Stomach (tissue), 9 donors: ENCODE data around the gene SEC14L2. TPM values are rescaled to one million over a fixed set of nuclear protein-coding genes. Genes with fewer than 3 reads are reported as not detected.

Experiments
- DNase-seq, 2 donors: peaks; one replicate each; pipeline versions ENCODE4 v3.0.0 to v3.0.0-alpha.2; 2013 to 2019
- H3K27ac ChIP-seq, 5 donors: fragments of 200-600 bp in 4 of 5; sonication (generic) in 4 of 5; one replicate each; pipeline ENCODE4 v1.5.1; 2013 to 2019; ENCODE audit warnings: mild to moderate bottlenecking in 1 of 5, moderate library complexity in 1 of 5
- H3K27me3 ChIP-seq, 3 donors: fragments of 200-600 bp; sonication (generic); one replicate each; pipeline ENCODE4 v1.5.1; 2017 to 2019; ENCODE audit warnings: mixed run types in 1 of 3
- H3K36me3 ChIP-seq, 4 donors: fragments of 200-600 bp; sonication (generic); 1 replicate in 3 of 4; 2 replicates in 1 of 4; pipeline ENCODE4 v1.5.1; 2016 to 2019
- H3K4me1 ChIP-seq, 4 donors: fragments of 200-600 bp; sonication (generic); one replicate each; pipeline ENCODE4 v1.5.1; 2016 to 2019
- H3K4me3 ChIP-seq, 4 donors: fragments of 200-600 bp; sonication (generic) in 3 of 4; one replicate each; pipeline ENCODE4 v1.5.1; 2016 to 2019; ENCODE audit warnings: mild to moderate bottlenecking in 1 of 4
- H3K9me3 ChIP-seq, 4 donors: fragments of 200-600 bp; sonication (generic); one replicate each; pipeline ENCODE4 v1.5.1; 2016 to 2019
- EP300 ChIP-seq: sonication (generic); formaldehyde crosslinking; IDR thresholded peaks from one replicate; pipeline ENCODE4 v1.6.1; 2017; ENCODE audit warnings: antibody characterized with exemption
- POLR2A ChIP-seq, 4 donors: fragments of 450-650 bp; IDR thresholded peaks; one replicate each; pipeline ENCODE4 v1.6.1; 2016; ENCODE audit warnings: antibody characterized with exemption in 4 of 4, control low read depth in 2 of 4, mild to moderate bottlenecking in 1 of 4, moderate library complexity in 1 of 4
- POLR2AphosphoS5 ChIP-seq, 3 donors: sonication (generic); formaldehyde crosslinking; IDR thresholded peaks; one replicate each; pipeline ENCODE4 v1.6.1; 2016; ENCODE audit warnings: antibody characterized with exemption in 3 of 3
- WGBS, 5 donors: extraction: QIAGEN DNeasy Blood & Tissue Kit in 3 of 5; methylation state at CpG; one replicate each; pipeline versions ENCODE4 v1.1.5 to v1.1.7; 2013 to 2018; 5-methylcytosine and 5-hydroxymethylcytosine counted together
- intact Hi-C: fragments of 100-400 bp; cut with DNase I; formaldehyde crosslinking; loops from one replicate; pipeline ENCODE4 v1.15.1; 2023; ENCODE audit warnings: low total_unique reads
- polyA plus RNA-seq, 3 donors: library from polyadenylated mRNA; stranded (reverse); fragments of 200-250 nt; gene quantifications; one replicate each; pipeline ENCODE4 v1.2.3, GENCODE V29; 2013
- total RNA-seq, 5 donors: library from RNA; depleted of rRNA; stranded (reverse); fragments of >200 nt; gene quantifications; one replicate each; pipeline versions ENCODE4 v1.1.0 to v1.2.3, GENCODE V29; 2014 to 2016
- TF ChIP-seq, protein P1 (sequence below), 7 experiments: fragments of 450-650 bp in 4 of 7; fragments of 200-600 bp in 3 of 7; sonication (generic) in 3 of 7; IDR thresholded peaks; one replicate each; pipeline ENCODE4 v1.5.1; 2016 to 2019; ENCODE audit warnings: antibody characterized with exemption in 7 of 7, control low read depth in 2 of 7, mild to moderate bottlenecking in 1 of 7
- donor health status: healthy with polysubstance abuse.
- donor health status: Bipolar disorder and iron deficiency.
- donor health status: healthy.

SEC14L2 gene
- total and polyA plus RNA-seq, 8 donors, result 4.1 to 19.4 (median 10.1) TPM; not detected in 2

- Histone ChIP-seq H3K27me3 (no peaks in the 10 kb centered on the region), H3K9me3 (no peaks in the 10 kb centered on the region), H3K4me3 (peak overlapping the region; percentile 61 to 68 (median 66)), H3K4me1 (peaks cover 46 to 82% (median 77%) of the 10 kb centered on the region in 4 donors), H3K36me3 (peaks cover 0 to 26% (median 15%) of the 10 kb centered on the region in 4 donors), H3K27ac (peak overlapping the region; percentile 96 to 98 (median 98))
- no peak for DNase-seq
- 0 to 1% (median 0%) methylated on average over 29 to 45 of the region's 45 CpGs for WGBS, 5 donors
- TF ChIP-seq POLR2A (IDR thresholded peaks at IDR 0.05) (no peak), EP300 (no peak), POLR2AphosphoS5 (IDR thresholded peaks at IDR 0.05) (no peak)
- TF ChIP-seq, protein P1, sequence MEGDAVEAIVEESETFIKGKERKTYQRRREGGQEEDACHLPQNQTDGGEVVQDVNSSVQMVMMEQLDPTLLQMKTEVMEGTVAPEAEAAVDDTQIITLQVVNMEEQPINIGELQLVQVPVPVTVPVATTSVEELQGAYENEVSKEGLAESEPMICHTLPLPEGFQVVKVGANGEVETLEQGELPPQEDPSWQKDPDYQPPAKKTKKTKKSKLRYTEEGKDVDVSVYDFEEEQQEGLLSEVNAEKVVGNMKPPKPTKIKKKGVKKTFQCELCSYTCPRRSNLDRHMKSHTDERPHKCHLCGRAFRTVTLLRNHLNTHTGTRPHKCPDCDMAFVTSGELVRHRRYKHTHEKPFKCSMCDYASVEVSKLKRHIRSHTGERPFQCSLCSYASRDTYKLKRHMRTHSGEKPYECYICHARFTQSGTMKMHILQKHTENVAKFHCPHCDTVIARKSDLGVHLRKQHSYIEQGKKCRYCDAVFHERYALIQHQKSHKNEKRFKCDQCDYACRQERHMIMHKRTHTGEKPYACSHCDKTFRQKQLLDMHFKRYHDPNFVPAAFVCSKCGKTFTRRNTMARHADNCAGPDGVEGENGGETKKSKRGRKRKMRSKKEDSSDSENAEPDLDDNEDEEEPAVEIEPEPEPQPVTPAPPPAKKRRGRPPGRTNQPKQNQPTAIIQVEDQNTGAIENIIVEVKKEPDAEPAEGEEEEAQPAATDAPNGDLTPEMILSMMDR (IDR thresholded peaks at IDR 0.05), result no peak
- intact Hi-C loops, result no loop called here
These were observed 26.6 kb downstream of the SEC14L2 start for GRCh38 chr22:30423301-30423958.

DNA sequence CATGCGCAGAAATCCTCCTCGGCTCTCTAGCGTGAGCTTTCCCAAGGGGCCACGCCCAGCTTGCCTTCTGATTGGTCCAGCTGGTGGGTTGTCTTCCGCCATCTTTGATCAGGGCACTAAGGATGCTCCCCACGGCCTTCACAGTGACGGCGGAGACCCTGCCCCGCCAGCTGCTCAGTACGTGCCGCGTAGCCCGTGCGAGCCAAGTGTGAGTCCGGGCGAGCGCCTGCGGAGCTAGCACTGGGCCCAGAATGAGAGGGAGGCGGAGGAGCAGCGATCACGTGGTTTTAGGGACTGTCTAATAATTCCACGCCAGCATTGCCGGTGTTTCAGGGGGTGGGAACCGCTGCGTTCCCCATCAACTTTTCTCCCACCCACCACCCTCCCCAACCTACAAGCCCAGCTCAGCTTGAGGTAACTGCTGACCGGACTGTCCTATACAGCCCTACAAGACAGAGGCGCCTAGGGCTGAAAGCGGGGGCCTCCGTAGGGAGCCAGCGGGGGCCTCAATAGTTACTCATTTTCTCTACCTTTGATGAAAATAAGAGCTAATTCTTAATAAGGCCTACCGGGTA lies 27.2 kb downstream of the SEC14L2 start:
- peaks cover 0 to 26% (median 13%) of the 10 kb centered on the region in 4 donors for H3K36me3 ChIP-seq
- TF ChIP-seq EP300 (no peak), POLR2AphosphoS5 (IDR thresholded peaks at IDR 0.05) (peak; percentile 94 to 99 (median 96)), POLR2A (IDR thresholded peaks at IDR 0.05) (peak in 2 of 4 donors; percentile 64 to 80)
- TF ChIP-seq, protein P1 (IDR thresholded peaks at IDR 0.05), result peak in 1 of 7 experiments; percentile 20
- no peaks in the 10 kb centered on the region for H3K27me3 ChIP-seq
- 1 to 3% (median 2%) methylated on average over 14 to 31 of the region's 31 CpGs for WGBS, 5 donors
- intact Hi-C loops, result no loop called here
- H3K4me3 ChIP-seq, result peak overlapping the region; percentile 61 to 68 (median 66)
- peaks cover 44 to 76% (median 74%) of the 10 kb centered on the region in 4 donors for H3K4me1 ChIP-seq
- DNase-seq, result peak; percentile 99 to 100
- H3K9me3 ChIP-seq, result no peaks in the 10 kb centered on the region
- peak overlapping the region; percentile 96 to 98 (median 98) for H3K27ac ChIP-seq

DNA sequence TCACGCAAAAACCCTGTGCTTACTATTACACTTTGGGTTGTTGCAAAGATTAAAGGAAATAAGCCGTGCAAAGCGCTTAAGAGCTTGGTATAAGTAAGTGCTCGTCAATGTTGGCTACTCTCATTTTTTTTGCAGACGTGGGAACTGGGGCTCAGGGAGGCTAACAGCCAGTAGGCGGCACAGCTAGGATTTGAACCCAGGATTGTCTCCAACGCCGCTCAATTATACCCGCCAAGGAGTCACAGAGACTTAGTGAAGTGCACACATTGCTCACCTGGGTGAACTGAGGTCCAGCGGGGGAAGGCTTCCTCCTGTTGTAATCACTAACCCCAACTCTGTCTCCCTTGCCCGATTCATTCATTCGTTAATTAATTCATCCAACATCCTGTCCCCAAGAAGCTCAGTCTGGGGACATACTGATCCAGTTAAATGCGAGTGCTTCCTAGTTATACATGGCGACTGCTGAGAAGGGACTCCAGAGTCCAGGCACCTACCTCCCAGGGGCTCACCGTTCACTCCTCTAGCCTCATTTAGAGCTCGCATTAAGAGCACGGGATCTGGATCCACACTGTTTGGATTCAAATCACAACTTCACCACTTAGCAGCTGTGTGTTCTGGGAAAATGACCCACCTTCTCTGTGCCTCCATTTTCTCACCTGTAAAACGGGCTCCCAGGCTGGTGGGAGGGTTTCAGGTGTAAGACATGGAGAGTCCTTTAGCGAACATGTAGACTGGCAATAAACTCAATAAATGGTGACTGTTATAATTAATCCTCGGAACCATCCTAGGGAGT lies 27.9 kb downstream of the SEC14L2 start:
- Histone ChIP-seq H3K27me3 (no peaks in the 10 kb centered on the region), H3K4me1 (peaks cover 44 to 69% (median 68%) of the 10 kb centered on the region in 4 donors), H3K9me3 (no peaks in the 10 kb centered on the region), H3K4me3 (peak overlapping the region; percentile 61 to 68 (median 66)), H3K36me3 (peaks cover 0 to 19% (median 10%) of the 10 kb centered on the region in 4 donors), H3K27ac (peak overlapping the region; percentile 96 to 98 (median 98))
- DNase-seq, result peak in 1 of 2 donors; percentile 49
- WGBS, 5 donors, result 33 to 39% (median 35%) methylated on average over 20 of the region's 20 CpGs
- TF ChIP-seq, protein P1 (IDR thresholded peaks at IDR 0.05), result no peak
- TF ChIP-seq POLR2A (IDR thresholded peaks at IDR 0.05), result no peak
- TF ChIP-seq POLR2AphosphoS5 (IDR thresholded peaks at IDR 0.05), result no peak
- TF ChIP-seq EP300, result no peak
- intact Hi-C loops, result loop anchor here (5.0 kb wide), 1 partner anchor 32 kb away; no protein-coding TSS in a partner anchor

GRCh38 chr22:30425327-30425615 lies 28.5 kb downstream of the SEC14L2 start:
- Histone ChIP-seq H3K4me1 (peaks cover 40 to 64% (median 63%) of the 10 kb centered on the region in 4 donors), H3K27ac (peak overlapping the region; percentile 79 to 98 (median 96)), H3K4me3 (peak overlapping the region; percentile 61 to 68 (median 65)), H3K9me3 (no peaks in the 10 kb centered on the region), H3K27me3 (no peaks in the 10 kb centered on the region), H3K36me3 (peaks cover 0 to 13% (median 9%) of the 10 kb centered on the region in 4 donors)
- TF ChIP-seq, protein P1 (IDR thresholded peaks at IDR 0.05), result no peak
- TF ChIP-seq POLR2A (IDR thresholded peaks at IDR 0.05) (no peak), POLR2AphosphoS5 (IDR thresholded peaks at IDR 0.05) (no peak), EP300 (no peak)
- intact Hi-C loops, result loop anchor here (5.0 kb wide), 1 partner anchor 33 kb away; no protein-coding TSS in a partner anchor
- WGBS, 5 donors, result 5 to 11% (median 9%) methylated on average over 9 of the region's 9 CpGs
- DNase-seq, result no peak
